ENCODE data around the gene GPS1.

GPS1 gene

DNA sequence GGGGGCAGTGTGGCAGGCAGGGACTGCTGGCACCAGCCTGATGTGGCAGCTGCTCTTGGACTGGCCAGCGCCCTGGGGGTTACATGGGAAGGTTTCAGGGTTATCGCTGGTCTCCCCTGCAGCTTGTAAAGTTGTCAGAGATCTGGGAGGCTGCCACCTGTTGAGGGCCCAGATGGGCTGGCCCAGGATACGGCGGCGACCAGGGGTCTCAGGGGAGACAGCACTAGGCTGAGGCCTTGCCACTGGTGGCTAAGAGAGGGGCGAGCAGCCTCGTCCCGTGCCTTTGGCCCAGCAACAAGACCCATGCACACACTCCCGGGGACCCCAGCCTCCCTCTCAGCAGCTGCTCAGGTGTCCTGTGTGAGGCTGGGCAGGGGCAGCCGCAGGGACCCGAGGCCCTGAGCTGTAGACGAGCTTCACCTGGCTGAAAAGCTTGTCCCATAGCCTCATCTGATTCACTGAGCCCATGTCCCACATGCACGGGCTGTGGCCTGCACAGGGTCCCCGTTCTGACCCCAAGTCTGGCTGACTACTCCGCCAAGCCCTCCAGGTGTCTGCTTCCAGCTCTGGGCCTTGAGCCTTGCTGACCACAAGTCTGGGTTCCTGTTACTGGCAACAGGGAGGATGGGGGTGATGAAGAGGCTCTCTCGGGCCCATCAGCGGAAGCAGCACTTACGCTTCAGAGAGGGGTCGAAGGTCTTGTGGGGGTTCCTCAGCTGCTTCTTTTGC, 7.7 kb downstream of the GPS1 start:
- no peak for TF ChIP-seq GATA3 (IDR thresholded peaks at IDR 0.05; ENCODE audit: low read depth, low read length)
- no peak for TF ChIP-seq GATA2 (IDR thresholded peaks at IDR 0.05; ENCODE audit: low read depth, low read length)

DNA sequence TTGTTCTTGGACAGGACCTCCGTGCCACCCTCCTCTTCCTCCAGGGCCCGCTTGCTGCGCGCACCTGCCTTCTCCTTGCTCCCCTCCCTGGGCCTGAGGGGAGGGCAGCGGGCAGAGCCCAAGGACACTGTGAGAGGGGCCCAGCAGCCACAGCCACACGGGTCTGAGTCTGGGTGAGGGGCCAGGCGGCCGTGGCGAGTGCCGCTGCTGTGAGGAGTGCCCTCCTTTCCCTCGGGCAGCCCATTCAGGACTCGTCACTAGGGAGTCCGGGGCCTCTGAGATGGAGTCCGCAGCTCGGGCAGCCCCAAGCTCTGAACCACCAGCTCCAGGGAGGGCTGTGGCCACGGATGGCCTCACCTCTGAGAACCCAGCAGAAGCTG, 8.3 kb downstream of the GPS1 start:
- TF ChIP-seq GATA3 (IDR thresholded peaks at IDR 0.05; ENCODE audit: low read depth, low read length) (no peak), GATA2 (IDR thresholded peaks at IDR 0.05; ENCODE audit: low read depth, low read length) (no peak)

DNA sequence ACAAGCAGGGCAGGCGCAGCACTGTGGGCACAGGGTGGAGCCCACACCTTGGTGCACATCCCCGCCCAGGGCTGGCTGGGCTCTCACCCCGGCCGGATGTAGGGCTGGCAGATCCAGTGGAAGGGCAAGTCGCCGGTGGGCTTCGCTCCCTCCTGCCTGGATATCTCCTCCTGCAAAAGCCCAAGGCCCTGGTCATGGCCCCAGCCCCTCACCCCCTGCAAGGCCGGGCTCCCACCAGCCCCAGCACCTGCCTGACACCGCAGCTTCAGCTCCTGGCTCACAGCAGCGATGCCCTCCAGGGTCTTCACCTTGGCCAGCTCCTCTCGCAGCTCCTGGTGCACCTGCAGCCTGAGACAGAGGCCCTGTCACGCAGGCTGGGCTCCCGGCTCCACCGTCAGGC, 8.9 kb downstream of the GPS1 start:
- TF ChIP-seq GATA3 (IDR thresholded peaks at IDR 0.05; ENCODE audit: low read depth, low read length) = no peak
- TF ChIP-seq GATA2 (IDR thresholded peaks at IDR 0.05; ENCODE audit: low read depth, low read length) = no peak

DNA sequence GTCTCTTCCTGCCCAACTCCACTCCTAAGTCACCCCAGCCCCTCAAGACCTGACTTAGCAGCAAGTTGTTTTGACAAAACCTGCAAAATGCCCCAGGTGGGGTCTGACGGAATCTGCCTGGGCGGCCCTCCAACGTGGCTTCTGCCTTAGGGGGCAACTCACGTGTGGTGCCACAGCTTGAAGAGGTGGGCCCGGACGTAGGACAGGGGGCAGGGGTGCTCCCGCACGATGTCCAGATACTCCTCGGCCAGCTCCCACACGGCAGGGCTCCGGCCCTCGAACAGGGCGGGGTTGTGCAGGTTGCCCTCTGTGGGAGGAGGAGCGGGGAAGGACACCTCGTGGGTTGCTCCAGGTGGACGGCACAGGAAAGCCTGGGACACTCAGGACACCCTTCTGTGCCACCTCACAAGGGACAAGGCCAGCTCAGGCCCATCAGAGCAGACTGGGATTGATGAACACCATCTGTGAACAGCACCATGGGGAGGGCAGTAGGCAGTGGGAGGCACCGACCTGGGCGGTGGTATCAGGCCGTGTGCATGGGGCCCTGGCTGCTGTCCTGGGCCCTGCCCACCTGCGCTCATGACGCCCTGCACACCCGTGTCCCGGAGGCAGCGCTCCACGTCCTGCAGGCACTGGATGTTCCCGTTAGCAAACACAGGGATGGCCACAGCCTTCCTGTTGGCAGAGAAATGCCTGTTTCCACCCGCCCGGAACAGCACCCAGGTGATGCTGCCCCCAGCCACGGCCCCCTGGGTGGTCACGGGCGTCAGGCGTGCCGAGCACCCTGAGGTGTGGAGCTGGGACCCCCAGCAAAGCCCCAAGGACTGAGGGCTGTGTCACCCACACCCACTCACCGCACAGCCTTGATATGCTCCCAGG, 9.6 kb downstream of the GPS1 start:
- no peak for TF ChIP-seq GATA2 (IDR thresholded peaks at IDR 0.05; ENCODE audit: low read depth, low read length)
- no peak for TF ChIP-seq GATA3 (IDR thresholded peaks at IDR 0.05; ENCODE audit: low read depth, low read length)

DNA sequence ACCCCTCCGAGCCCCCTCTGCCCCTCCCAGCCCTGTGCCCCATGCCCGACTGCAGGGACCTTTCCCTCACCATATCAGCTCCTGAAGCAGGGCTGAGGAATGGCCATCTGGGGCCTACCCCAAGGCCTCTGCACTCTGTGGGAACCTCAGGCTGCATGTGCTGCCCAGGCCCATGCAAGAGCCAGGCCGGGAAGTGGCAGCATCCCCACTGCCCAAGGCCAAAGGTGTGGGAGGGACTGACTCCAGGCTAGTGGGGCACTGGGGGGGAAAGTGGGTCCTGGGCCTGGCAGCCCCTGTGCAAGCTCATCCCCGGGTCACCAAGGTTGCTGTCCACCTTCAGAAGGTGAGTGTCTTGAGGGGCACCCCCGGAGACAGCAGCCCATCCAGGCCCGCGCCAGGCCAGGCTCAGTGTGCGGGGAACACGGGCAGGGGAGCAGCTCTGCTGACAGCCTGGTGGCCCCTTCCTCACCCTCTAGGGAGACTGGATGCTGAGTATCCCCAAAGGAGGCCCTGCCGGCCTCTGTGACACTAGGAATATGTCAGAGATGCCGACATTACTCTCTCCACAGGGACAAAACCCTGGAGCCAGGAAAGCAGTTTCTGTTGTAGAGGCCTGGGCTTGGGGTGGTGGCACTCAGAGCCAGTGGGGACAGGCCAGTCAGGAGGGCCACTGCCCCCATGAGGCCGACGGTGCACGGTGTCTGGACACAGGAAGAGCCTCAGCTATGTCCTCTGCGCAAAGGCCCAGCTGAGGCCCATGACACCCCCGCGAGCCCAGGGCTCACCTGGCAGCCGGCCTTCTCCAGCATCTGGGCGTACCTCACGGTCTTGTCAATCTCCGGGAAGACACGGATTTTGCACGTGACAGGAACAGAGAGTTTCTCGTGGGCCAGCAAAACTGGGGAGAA, 10.6 kb downstream of the GPS1 start:
- TF ChIP-seq GATA2 (IDR thresholded peaks at IDR 0.05; ENCODE audit: low read depth, low read length) = no peak
- TF ChIP-seq GATA3 (IDR thresholded peaks at IDR 0.05; ENCODE audit: low read depth, low read length) = no peak

DNA sequence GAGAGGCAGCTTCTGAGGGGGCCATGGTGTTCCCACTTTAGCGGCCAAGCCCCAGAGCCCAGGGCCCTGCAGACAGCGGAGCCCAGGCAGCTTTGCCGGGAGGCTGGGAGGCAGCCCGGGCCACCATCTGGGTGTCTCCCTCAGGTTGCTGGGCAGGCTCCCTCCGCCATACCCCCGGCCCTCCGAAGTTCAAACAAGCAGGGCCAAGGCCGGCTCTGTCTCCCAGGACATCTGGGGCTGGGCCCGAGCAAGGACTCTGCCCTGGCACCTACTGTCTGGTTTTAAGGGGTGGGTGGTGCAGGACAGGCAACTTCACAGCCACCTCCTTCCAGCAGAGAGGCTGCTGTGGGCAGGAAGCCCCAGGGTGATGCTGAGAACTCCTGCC, 11.3 kb downstream of the GPS1 start:
- TF ChIP-seq GATA2 (IDR thresholded peaks at IDR 0.05; ENCODE audit: low read depth, low read length) = no peak
- TF ChIP-seq GATA3 (IDR thresholded peaks at IDR 0.05; ENCODE audit: low read depth, low read length) = no peak

DNA sequence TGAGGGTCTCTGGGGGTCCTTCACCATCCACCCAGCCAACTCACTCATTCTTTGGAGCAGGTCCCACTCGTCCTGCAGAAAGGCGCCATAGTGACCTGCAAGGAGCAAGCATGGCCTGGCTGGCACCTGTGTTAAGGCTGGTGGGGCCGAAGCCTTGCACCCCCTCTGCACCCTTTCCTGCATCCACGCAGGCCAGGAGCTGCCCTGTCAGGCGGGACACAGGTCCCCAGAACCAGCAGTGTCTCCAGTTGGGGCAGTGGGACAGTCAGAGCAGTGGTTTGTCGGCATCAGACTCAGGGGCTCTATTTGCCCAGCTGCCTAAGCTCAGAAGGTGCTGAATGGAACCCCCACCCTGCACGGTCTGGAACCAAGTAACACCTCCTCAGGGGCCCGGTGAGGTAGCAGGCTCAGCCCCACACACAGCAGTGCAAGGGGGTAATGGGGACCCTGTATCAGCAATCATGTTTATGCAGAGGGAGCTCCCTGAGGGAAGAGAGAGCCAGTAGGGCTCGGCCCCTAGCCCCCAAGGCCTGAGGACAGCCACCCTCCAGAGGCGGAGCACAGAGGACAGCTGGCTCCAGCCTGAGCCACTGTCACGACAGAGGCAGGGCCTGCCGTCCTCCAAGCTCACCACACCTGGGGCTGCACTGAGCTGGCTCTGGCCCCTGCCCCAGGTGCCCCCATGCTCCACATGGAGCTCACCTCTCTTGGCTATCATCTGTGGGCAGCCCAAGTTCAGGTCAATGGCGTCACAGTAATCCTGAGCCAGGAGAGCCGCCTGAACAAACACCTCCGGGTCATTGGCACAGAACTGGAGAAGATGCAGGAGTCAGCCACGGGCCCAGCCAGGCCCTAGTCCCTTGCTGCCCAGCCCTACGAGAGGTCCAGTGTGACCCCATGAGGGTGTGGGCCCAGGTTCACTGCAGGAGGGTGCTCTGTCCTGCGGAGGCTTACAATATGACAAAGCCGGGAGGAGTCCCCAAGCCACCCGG, 12.0 kb downstream of the GPS1 start:
- TF ChIP-seq GATA2 (IDR thresholded peaks at IDR 0.05; ENCODE audit: low read depth, low read length) = no peak
- TF ChIP-seq GATA3 (IDR thresholded peaks at IDR 0.05; ENCODE audit: low read depth, low read length) = no peak

DNA sequence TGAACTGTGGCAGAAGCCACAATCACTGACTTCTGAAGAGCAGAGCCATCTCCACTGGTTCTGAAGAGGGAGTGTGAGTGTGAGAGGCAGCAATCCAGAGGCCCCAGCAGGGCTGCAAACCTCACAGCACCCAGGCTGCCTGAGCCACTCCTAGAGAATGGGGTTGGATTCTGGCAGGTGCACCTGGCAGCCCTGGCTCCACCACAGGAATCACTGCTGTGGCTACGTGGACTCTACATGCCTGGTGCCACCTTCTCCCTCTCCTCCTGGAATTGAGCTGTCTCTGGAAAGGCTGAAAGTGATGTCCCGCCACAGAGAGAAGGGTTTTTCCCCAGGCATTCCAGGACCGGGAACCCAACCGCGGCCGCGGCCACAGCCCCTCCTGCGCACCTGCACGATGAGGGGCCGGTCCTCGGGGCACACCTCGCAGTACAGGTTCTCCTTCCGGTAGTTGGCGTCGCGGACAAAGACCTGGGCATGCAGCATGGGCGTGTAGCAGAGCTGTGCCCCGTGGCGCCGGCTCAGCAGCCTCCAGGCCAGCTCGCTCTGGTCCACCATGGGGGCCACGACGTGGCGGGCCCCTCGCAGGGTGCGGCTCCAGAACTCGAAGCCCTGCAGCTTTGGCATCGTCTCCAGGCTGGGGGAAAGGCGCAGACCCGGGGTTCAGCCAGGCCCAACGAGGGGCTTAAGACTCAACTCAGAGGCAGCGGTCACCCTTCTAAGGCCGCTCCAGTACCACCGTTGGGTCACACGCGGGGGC, 12.9 kb downstream of the GPS1 start:
- TF ChIP-seq GATA3 (IDR thresholded peaks at IDR 0.05; ENCODE audit: low read depth, low read length) (no peak), GATA2 (IDR thresholded peaks at IDR 0.05; ENCODE audit: low read depth, low read length) (no peak)

DNA sequence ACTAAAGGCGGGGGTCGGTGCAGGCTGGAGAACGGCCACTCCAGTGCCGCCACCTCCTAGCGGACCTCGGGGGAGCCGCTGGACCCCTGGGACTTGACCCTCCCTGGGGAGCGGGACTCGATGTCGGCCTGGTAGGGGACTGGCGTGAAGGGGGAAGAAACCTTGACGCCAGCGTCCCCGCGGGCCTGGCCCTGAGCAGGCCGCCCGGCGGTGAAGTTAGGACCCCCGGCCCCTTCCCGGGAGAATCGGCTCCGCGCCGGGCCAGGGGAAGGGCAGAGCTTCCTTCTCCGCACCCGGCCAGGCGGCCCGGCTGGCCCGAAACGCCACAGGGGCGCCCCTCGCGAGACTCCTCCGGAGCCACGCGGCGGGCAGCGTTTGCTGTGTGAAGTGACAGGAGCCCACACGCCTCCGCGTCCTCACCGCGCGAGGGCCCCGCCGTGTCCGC, 13.5 kb downstream of the GPS1 start:
- TF ChIP-seq GATA2 (IDR thresholded peaks at IDR 0.05; ENCODE audit: low read depth, low read length) = no peak

DNA sequence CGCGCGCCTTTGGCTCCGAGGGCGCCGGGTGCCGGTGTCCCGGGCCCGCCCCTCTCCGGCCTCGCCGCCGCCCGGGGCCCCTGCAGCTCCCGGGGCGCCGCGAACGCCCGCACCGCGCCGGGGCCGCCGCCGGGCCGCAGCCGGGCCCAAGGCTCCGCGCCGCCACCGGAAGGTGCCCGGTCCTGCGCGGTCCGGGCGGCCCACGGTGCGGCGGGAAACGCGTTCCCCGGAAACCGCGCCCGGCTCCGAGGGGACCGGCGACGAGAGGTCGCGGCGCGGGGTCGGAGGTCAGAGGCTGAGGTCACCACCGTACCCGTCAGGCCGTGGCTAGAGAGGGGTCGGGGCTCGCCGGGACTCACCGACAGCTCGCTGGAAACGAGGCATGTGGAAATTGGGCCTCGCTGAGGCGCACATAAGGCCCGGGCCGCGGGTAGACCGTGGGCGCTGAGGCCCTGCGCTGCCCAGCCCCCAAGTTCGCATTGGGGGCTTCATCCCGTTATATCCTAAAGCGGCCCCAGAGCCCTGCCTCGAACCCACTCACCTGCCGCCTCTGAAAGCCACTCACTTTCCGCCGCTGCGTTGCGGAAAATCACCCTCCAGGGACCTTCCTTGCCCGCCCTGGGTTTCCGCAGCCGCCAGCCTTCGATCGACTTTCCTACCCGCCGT, 14.1 kb downstream of the GPS1 start, which contains the start of gene DUS1L:
TSS of gene DUS1L (minus strand) at position 167 of the 666 bp plus-strand sequence. CDS start 745 bp downstream, outside the sequence.
- TF ChIP-seq GATA3 (IDR thresholded peaks at IDR 0.05; ENCODE audit: low read depth, low read length) = no peak
- TF ChIP-seq GATA2 (IDR thresholded peaks at IDR 0.05; ENCODE audit: low read depth, low read length) = no peak

DNA sequence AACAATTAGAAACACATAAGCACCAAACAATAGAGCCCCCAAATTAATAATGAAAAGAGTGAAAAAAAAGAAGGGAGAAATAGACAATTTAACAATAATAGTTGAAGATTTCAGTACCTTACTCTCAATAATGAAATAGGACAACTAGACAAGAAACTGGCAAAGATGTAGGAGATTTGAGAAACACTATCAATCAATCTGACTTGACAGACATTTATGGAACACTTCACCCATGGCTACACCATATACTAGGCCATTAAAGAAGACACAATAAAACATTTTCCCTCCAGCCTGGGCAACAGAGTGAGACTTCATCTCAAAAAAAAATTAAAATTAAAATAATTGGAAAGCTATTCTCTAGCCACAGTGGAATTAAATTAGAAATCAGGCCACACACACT, 18.9 kb downstream of the GPS1 start:
- TF ChIP-seq GATA2 (IDR thresholded peaks at IDR 0.05; ENCODE audit: low read depth, low read length) = no peak
- no peak for TF ChIP-seq GATA3 (IDR thresholded peaks at IDR 0.05; ENCODE audit: low read depth, low read length)

DNA sequence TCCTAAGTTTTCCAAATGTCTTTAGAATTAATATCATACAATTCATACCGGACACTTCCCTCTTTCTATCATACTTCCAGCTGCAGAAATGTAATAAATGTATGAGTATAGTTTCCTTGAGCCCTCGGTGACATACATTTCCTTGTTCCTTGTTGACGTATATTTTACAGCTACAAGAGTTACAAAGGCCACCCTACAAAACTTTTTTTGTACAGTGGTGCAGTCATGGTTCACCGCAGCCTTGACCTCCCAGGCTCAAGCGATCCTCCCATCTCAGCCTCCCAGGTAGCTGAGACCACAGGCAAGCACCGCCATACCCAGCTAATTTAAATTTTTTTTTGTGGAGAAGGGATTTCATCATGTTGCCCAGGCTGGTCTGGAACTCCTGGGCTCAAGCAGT, 21.1 kb downstream of the GPS1 start:
- TF ChIP-seq GATA2 (IDR thresholded peaks at IDR 0.05; ENCODE audit: low read depth, low read length) (no peak), GATA3 (IDR thresholded peaks at IDR 0.05; ENCODE audit: low read depth, low read length) (no peak)
